Fibroblast of skin of abdomen (primary cell): ENCODE measurements around the gene ARMC9.

ENCODE experiments used
- DNase-seq: peaks from one replicate; pipeline ENCODE4 v3.0.0-alpha.2; 2013

Gene ARMC9

GRCh38 chr2:231318436-231318835, 120.0 kb downstream of the ARMC9 start:
- DNase-seq = no peak

GRCh38 chr2:231318954-231319353, 120.5 kb downstream of the ARMC9 start:
- DNase-seq = no peak

- no peak for DNase-seq
Measured at GRCh38 chr2:231319867-231320266, 121.4 kb downstream of the ARMC9 start.

GRCh38 chr2:231321021-231321420, 122.6 kb downstream of the ARMC9 start:
- DNase-seq = no peak

DNA sequence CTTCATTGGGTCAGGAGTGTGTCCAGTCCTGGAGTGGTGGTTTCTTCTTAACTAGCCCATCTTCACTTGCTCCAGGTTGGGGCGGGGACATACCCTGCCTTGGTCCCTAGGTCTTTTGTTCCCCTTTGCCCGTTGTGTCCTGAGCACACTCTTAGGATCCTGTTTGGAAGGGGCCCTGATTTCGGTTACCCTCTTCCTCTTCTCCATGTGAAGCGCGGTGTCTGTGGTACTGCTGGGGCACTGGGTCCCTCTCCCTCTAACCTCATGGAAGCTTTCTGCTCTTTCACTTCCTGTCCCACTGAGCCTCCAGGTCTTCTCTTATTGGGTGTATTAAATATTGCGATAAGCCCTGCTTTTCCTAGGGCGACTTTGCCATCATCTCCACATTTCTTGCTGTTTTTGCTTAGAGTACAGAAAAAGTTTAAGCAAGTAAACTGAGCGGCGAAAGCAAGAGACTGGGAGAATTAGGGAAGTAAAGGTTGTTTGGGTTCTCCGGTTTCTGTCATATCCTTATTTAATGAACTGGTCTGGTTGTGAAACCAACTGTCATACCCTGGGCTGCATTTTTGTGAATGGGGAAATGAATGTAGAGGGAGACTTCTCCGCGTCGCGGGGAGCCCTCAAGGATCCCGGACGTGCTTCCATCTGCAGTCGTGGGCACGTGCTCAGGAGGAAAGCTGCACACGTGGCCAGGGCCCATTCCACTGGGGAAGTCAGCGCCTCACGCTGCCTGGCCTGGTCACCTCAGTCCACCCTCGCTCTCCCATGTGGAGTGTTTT, 123.3 kb downstream of the ARMC9 start:
- DNase-seq = no peak

- no peak for DNase-seq
Measured at GRCh38 chr2:231323316-231323715, 124.9 kb downstream of the ARMC9 start.

GRCh38 chr2:231325826-231326225, 127.4 kb downstream of the ARMC9 start:
- no peak for DNase-seq

DNA sequence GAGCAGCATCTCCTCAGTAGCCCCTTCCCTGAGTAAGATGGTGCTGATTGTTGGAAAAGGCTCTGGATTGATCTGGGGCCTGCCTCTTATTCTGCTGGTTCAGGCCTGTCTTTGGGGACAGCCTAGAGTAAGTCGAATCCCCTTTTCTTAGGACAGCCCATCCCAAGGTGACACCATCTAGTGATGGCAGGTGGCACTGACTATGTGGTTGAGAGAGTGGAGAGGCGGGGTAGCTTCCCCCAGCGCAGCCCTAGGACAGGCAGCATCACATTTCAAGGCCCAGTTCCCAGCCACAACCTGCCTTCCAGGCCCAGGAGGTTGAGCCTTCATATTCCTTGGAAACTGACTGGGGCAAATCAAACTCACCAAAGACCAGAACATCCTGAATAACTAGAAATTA, 128.0 kb downstream of the ARMC9 start:
- DNase-seq = no peak

DNA sequence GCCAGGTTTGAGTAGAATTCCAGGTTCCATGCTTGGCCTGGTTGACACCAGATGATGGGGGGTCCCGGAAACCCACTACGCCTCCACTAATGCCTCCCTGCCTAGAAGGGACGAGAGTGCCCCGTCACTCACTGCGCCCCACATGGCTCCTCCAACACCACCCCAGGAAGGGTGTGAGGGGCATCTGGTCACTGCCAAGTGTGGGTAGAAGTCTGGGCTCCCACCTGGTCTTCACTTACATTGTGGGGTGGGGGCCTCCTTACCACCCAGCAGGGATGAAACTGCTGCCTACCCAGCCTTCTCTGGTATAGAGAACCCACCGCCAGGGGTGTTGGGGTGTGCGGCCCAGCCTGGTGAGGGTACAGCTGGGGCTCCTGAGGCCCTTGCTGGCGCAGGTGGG, 131.9 kb downstream of the ARMC9 start:
- DNase-seq = no peak

DNA sequence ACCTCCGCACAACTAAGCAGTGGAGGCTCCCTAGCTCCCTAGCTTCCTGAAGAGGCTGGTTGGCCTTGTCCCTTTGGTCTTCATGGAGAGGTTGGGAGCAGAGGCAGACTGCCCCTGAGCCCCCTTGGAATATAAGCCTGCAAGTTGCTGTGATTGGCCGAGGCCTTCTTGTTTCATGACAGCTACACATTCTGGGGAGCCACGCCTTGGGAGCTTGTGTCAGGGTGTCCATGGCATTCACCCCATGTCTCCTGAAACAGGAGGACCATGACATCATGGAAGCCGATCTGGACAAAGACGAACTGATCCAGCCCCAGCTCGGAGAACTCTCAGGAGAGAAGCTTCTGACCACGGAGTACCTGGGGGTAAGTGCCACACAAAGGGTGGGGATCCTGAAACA, 133.1 kb downstream of the ARMC9 start:
- no peak for DNase-seq

GRCh38 chr2:231332388-231332787, 134.0 kb downstream of the ARMC9 start:
- DNase-seq = no peak

GRCh38 chr2:231332872-231333500, 134.6 kb downstream of the ARMC9 start:
- DNase-seq = no peak

DNA sequence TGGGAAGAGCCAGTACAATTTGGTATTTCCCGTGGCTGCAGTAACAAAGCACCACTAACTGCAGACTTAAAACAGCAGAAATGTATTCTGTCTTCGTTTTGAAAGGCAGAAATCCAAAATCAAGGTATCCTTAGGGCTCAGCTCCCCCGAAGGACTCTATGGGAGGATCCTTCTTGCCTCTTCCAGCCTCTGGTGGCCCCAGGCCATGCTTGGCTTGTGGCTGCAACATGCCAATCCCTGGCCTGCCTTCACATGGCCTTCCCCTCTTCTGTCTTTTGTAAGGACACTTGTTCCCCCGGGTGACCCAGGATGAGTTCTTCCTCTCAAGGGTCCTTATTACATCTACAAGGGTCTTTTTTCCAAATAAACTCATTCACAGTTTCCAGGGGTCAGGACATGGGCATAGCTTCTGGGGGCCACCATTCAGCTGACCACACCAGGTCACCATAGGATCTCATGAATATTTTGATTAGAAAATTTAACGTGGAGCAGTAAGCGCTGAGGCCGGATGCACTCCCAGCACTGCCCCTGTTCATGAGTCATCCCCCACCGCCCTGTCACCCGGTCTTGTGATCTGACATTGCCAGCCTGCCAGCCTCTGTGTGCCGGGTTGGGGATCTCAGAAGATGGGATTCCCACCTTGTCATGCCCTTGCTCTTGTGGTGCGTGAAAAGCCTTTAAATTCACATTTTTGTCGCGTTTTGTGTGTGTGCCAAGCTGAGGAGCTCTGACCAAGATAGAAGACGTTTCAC, 135.9 kb downstream of the ARMC9 start:
- DNase-seq = no peak

- DNase-seq = no peak
Measured at GRCh38 chr2:231334981-231335380, 136.6 kb downstream of the ARMC9 start.

DNA sequence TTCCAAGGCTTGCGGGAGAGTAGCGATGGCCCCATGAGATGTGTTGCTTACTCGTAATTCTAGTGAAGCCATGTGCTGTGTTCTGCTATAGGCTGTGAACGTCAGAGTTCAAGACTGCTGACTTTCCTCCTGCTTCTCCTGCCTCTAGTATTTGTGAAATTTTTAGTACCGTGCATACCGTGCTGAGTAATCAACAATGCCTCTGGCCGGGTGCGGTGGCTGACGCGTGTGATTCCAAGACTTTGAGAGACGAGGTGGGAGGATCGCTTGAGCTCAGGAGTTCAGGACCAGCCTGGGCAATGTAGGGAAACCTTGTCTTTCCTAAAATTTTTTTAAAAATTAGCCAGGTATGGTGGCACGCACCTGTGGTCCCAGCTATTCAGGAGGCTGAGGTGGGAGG, 137.2 kb downstream of the ARMC9 start:
- no peak for DNase-seq

- no peak for DNase-seq
Measured at GRCh38 chr2:231336236-231336635, 137.8 kb downstream of the ARMC9 start.

DNA sequence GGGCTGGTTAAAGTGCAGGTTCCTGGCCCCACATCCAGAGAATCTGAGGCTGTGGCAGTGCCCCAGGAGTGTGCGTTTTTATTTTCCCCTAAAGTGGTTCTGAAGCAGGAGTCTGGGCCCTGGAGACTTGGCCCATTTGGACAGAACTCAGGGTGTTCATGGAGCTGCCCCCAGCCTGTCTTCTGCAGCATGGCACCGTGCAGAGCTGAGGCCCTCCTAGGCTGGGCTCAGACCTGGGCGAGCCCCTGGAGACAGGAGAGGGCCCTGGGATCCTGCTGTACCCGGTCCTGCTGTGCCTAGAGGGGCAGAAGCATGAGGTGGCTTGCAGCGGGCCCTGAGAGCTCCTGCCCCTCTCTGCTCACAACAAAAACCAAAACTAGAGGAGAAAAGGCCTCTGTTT, 138.3 kb downstream of the ARMC9 start:
- DNase-seq = no peak

GRCh38 chr2:231337807-231338759, 139.7 kb downstream of the ARMC9 start:
- DNase-seq = no peak

GRCh38 chr2:231339316-231339715, 140.9 kb downstream of the ARMC9 start:
- DNase-seq = no peak

GRCh38 chr2:231341100-231341499, 142.7 kb downstream of the ARMC9 start:
- no peak for DNase-seq

GRCh38 chr2:231342061-231342711, 143.8 kb downstream of the ARMC9 start:
- DNase-seq = no peak
